Mucosa of stomach (tissue), 1 donor: ENCODE data around the gene ANKDD1B.
"Not testable (repeated sequence)": the region's sequence is repeated elsewhere in the genome, so short reads cannot be mapped to it uniquely, and the experiment has no call there.

Experiments used
- H3K27me3 ChIP-seq: one replicate; pipeline ENCODE4 v1.7.0; 2013; ENCODE audit warnings: mild to moderate bottlenecking, low read length; ENCODE audit not compliant: control insufficient read depth, insufficient read depth
- H3K36me3 ChIP-seq: one replicate; pipeline ENCODE4 v1.7.0; 2013; ENCODE audit warnings: low read length; ENCODE audit not compliant: control insufficient read depth, insufficient read depth
- H3K4me1 ChIP-seq: one replicate; pipeline ENCODE4 v1.7.0; 2013; ENCODE audit warnings: mild to moderate bottlenecking, low read length; ENCODE audit not compliant: control insufficient read depth, insufficient read depth
- H3K4me3 ChIP-seq: one replicate; pipeline ENCODE4 v1.7.0; 2013; ENCODE audit warnings: low read length
- H3K9ac ChIP-seq: one replicate; pipeline ENCODE4 v1.7.0; 2013; ENCODE audit warnings: mild to moderate bottlenecking, low read length, moderate library complexity
- H3K9me3 ChIP-seq: one replicate; pipeline ENCODE4 v1.7.0; 2013; ENCODE audit warnings: mild to moderate bottlenecking, low read length, moderate library complexity; ENCODE audit not compliant: control insufficient read depth
- donor health status: Pancreatic carcinoma.

The ANKDD1B gene

GRCh38 chr5:75601996-75602395, 9.3 kb upstream of the ANKDD1B start:
- H3K27me3 ChIP-seq, result no peaks in the 10 kb centered on the region
- H3K4me3 ChIP-seq, result no peak overlapping the region
- H3K4me1 ChIP-seq, result no peaks in the 10 kb centered on the region
- no peaks in the 10 kb centered on the region for H3K9me3 ChIP-seq
- no peak overlapping the region for H3K9ac ChIP-seq
- H3K36me3 ChIP-seq, result no peaks in the 10 kb centered on the region

DNA sequence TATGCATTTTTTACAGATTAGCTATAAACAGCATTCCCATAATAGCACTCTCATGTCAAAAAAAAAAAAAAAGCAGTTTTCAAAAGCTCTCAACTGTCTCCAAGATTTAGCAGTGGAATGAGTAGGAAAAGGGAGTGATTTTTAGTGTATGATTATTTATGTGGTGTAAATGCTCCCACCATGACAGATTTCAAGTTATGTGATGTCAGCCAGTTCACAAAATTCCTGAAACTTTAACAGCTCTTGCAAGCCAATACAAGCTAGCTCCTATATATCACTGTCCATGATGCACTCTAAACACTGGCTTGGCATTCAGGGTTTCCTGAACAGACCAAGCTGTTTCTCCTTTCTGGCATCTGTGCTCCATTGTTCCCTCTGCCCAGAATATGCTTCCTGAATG, 7.9 kb upstream of the ANKDD1B start:
- H3K36me3 ChIP-seq, result no peaks in the 10 kb centered on the region

GRCh38 chr5:75603821-75604220, 7.4 kb upstream of the ANKDD1B start:
- no peaks in the 10 kb centered on the region for H3K4me1 ChIP-seq
- H3K36me3 ChIP-seq, result no peaks in the 10 kb centered on the region
- no peaks in the 10 kb centered on the region for H3K27me3 ChIP-seq

More for the DNA sequence above, 7.9 kb upstream of the ANKDD1B start:
- Histone ChIP-seq H3K4me3 (no peak overlapping the region), H3K27me3 (no peaks in the 10 kb centered on the region), H3K4me1 (no peaks in the 10 kb centered on the region), H3K9ac (no peak overlapping the region), H3K9me3 (no peaks in the 10 kb centered on the region)

GRCh38 chr5:75607341-75607740, 3.9 kb upstream of the ANKDD1B start:
- not testable (repeated sequence) for H3K9me3 ChIP-seq, H3K4me3 ChIP-seq, H3K4me1 ChIP-seq, H3K36me3 ChIP-seq, H3K27me3 ChIP-seq, H3K9ac ChIP-seq

More at GRCh38 chr5:75603821-75604220, 7.4 kb upstream of the ANKDD1B start:
- no peak overlapping the region for H3K4me3 ChIP-seq
- no peaks in the 10 kb centered on the region for H3K9me3 ChIP-seq
- no peak overlapping the region for H3K9ac ChIP-seq

DNA sequence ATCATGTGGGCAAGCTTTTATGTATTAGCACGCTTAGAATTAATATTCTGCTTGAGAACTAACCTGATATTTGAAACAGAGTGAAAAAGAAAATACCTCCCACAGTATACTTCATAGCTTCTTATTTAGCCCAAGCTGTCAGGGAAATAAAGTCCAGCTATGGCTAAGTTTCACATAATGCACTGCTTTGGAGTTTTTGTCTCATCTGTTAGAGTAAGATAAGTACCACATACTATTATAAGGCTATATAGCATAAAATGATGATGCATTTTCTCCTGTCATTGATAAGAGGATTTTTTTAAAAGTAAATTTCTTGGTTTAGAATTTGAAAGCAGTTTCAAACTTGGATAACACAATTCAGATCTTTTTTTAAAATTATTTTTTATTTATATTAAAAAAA, 2.4 kb upstream of the ANKDD1B start:
- Histone ChIP-seq H3K36me3 (no peaks in the 10 kb centered on the region), H3K4me3 (no peak overlapping the region), H3K4me1 (no peaks in the 10 kb centered on the region), H3K27me3 (no peaks in the 10 kb centered on the region), H3K9ac (no peak overlapping the region), H3K9me3 (no peaks in the 10 kb centered on the region)

- Histone ChIP-seq H3K36me3 (no peaks in the 10 kb centered on the region), H3K9ac (no peak overlapping the region), H3K27me3 (no peaks in the 10 kb centered on the region), H3K9me3 (no peaks in the 10 kb centered on the region), H3K4me1 (no peaks in the 10 kb centered on the region), H3K4me3 (no peak overlapping the region)
Observed at GRCh38 chr5:75610201-75610600, 1.1 kb upstream of the ANKDD1B start.

- Histone ChIP-seq H3K4me3 (peak overlapping the region; percentile 69), H3K9ac (peak overlapping the region; percentile 93)
- not testable (repeated sequence) for H3K4me1 ChIP-seq, H3K27me3 ChIP-seq, H3K9me3 ChIP-seq, H3K36me3 ChIP-seq
Observed at GRCh38 chr5:75610859-75611310, 368 bp upstream of the ANKDD1B start.

- Histone ChIP-seq H3K9me3 (no peaks in the 10 kb centered on the region), H3K9ac (no peak overlapping the region), H3K4me1 (peaks cover 18% of the 10 kb centered on the region), H3K27me3 (no peaks in the 10 kb centered on the region), H3K36me3 (no peaks in the 10 kb centered on the region), H3K4me3 (no peak overlapping the region)
Observed at GRCh38 chr5:75612226-75612569, 945 bp downstream of the ANKDD1B start.

- Histone ChIP-seq H3K27me3 (no peaks in the 10 kb centered on the region), H3K36me3 (no peaks in the 10 kb centered on the region), H3K4me1 (peaks cover 25% of the 10 kb centered on the region), H3K9me3 (no peaks in the 10 kb centered on the region), H3K9ac (no peak overlapping the region), H3K4me3 (no peak overlapping the region)
Observed at GRCh38 chr5:75612901-75613300, 1.6 kb downstream of the ANKDD1B start.

DNA sequence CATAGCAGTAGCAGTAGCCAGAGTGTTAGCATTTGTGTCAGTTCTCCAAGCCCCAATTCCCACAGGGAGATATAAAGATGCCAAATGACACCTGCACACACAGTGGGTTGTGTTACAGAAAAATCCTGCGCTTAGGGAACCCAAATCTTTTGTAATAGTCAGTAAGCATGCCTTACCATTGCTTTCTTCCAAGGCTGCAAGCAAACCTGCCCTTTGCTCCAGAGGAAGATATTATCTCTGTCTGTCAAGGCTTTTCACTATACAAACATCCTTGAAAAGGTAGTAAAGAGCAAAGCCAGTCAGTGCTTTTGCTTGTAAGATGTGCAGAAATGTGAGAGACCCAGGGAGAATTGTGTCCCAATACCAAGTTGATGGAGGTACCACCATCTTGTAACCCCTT, 2.9 kb downstream of the ANKDD1B start:
- Histone ChIP-seq H3K36me3 (no peaks in the 10 kb centered on the region), H3K27me3 (no peaks in the 10 kb centered on the region), H3K4me1 (peaks cover 27% of the 10 kb centered on the region), H3K9me3 (no peaks in the 10 kb centered on the region), H3K4me3 (no peak overlapping the region), H3K9ac (no peak overlapping the region)

DNA sequence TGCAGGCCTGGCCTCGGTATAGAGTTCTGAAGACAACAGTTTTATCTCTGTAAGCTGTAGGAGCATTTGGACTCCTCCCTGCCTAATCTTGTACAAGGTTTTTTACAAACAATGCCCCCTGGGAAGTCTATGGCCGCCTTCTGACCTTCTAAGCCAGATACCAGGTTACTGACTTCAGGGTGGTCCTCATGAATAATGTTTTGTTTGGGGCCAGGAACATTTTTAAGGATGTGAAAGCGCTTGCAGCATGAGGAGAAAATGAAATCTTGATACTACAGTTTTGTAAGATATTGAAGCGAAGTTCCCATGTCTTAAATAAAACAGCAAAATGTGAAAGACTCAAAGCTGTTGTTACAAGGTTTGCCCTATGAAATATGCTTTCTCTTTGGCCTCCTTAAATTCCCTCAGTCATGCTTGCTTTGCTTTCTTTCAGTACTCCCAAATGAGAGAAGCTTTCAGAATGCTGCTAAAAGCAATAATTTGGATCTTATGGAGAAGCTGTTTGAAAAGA, 5.2 kb downstream of the ANKDD1B start:
- Histone ChIP-seq H3K36me3 (no peaks in the 10 kb centered on the region), H3K9me3 (no peaks in the 10 kb centered on the region), H3K4me3 (no peak overlapping the region), H3K4me1 (peaks cover 45% of the 10 kb centered on the region), H3K27me3 (no peaks in the 10 kb centered on the region), H3K9ac (no peak overlapping the region)

GRCh38 chr5:75616971-75617621, 5.8 kb downstream of the ANKDD1B start:
- H3K27me3 ChIP-seq, result no peaks in the 10 kb centered on the region
- no peak overlapping the region for H3K9ac ChIP-seq
- H3K4me3 ChIP-seq, result no peak overlapping the region
- no peaks in the 10 kb centered on the region for H3K36me3 ChIP-seq
- no peaks in the 10 kb centered on the region for H3K9me3 ChIP-seq
- peaks cover 49% of the 10 kb centered on the region for H3K4me1 ChIP-seq
